Measurements from ENCODE around the gene LRMDA. TPM values are rescaled to one million over a fixed set of nuclear protein-coding genes. Genes with fewer than 3 reads are reported as not detected.

LRMDA gene
- total RNA-seq, 4 donors from 2014 or later: 1.5 to 15.7 (median 4.6) TPM

DNA sequence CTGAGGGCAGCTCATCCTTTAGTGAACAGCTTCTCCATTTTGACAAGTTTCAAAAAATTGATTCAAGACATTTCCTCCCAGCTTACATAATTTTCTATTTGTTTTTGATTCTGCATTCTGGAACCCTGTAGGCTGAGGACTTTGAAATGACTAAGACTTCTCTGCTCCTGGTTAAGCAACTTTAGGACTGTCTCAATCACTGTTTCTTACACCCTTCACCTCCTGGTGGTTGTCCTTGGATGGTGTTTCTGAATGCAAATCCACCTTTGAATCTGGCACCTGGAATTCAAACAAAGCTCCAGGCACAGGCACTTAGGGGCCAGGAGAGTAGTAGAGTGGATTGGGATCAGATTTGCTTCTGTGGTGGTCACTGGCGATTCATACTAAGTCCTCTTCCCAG is 595.5 kb downstream of the LRMDA start:
- H3K27ac ChIP-seq: no peak overlapping the region
- DNase-seq: no peak
- no peak overlapping the region for H3K4me3 ChIP-seq
- H3K27me3 ChIP-seq: no peaks in the 10 kb centered on the region
- intact Hi-C loops (cut with DNase I; ENCODE audit: low total_unique reads): no loop called here
- no peak for TF ChIP-seq CTCF (IDR thresholded peaks at IDR 0.05)
- no peak for TF ChIP-seq POLR2A (IDR thresholded peaks at IDR 0.05)
- no peaks in the 10 kb centered on the region for H3K36me3 ChIP-seq
- H3K9me3 ChIP-seq: no peaks in the 10 kb centered on the region
- H3K4me1 ChIP-seq: no peaks in the 10 kb centered on the region

GRCh38 chr10:76029782-76030181 is 598.4 kb downstream of the LRMDA start:
- intact Hi-C loops (cut with DNase I; ENCODE audit: low total_unique reads): loop anchor here (5.0 kb wide), 1 partner anchor 632 kb away; no protein-coding TSS in a partner anchor
- Histone ChIP-seq H3K27me3 (no peaks in the 10 kb centered on the region), H3K36me3 (no peaks in the 10 kb centered on the region), H3K27ac (no peak overlapping the region), H3K4me1 (peaks cover 6% of the 10 kb centered on the region in 2 donors), H3K9me3 (no peaks in the 10 kb centered on the region), H3K4me3 (no peak overlapping the region)
- no peak for DNase-seq
- TF ChIP-seq POLR2A (IDR thresholded peaks at IDR 0.05): no peak
- no peak for TF ChIP-seq CTCF (IDR thresholded peaks at IDR 0.05)

GRCh38 chr10:76031099-76031498 is 599.7 kb downstream of the LRMDA start:
- intact Hi-C loops (cut with DNase I; ENCODE audit: low total_unique reads): loop anchor here (5.0 kb wide), 1 partner anchor 634 kb away; no protein-coding TSS in a partner anchor
- H3K27ac ChIP-seq: no peak overlapping the region
- TF ChIP-seq POLR2A (IDR thresholded peaks at IDR 0.05): no peak
- TF ChIP-seq CTCF (IDR thresholded peaks at IDR 0.05): no peak
- H3K36me3 ChIP-seq: no peaks in the 10 kb centered on the region
- DNase-seq: no peak
- no peak overlapping the region for H3K4me3 ChIP-seq
- H3K9me3 ChIP-seq: no peaks in the 10 kb centered on the region
- no peaks in the 10 kb centered on the region for H3K27me3 ChIP-seq
- peaks cover 6% of the 10 kb centered on the region in 2 donors for H3K4me1 ChIP-seq

DNA sequence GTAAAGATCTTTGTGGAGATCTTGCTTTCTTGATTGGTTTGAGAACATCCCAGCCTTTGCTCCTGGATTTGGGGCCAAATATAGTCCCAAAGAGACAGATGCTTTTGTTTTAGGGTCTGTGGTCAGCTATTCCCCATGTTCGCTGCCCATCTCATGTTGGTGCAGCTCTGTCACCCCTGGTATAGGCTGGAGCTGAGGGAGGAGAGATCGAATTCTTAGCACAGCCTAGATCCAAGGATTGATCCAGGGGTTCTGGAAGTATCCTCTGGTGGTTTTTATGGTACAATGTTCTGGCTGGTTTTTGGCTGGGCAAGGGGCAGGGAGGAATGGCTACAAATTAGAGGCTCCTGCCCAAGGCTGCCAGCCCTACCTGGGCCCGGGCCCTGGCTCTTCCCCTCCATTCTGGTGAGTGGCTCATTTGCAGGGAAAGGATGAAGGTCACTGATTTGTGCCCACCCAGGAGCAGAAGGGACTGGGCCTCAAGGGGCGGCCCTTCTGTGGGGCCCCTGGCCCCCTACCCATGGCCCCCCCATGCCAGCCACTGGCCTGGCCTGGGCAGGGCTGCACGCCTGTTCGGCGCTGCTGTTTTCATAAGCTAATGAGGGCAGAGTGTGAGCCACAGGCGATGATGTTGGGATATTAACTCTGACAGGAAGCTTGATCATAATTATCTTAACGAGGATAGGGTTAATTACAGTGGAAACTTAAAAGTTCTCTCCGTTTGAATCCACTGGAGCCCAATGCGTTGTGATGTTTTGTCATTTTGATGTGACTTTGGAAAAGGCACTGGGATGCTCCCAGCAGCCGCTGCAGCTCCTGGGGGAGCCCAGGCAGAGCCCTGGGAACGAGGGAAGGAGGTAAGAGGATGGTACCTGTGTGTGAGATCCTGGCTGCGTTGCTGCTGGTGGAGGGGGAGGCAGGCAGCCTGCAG is 600.6 kb downstream of the LRMDA start:
- Histone ChIP-seq H3K4me3 (no peak overlapping the region), H3K27me3 (no peaks in the 10 kb centered on the region), H3K27ac (no peak overlapping the region), H3K9me3 (no peaks in the 10 kb centered on the region), H3K36me3 (no peaks in the 10 kb centered on the region), H3K4me1 (peaks cover 6% of the 10 kb centered on the region in 2 donors)
- intact Hi-C loops (cut with DNase I; ENCODE audit: low total_unique reads): loop anchor here (5.0 kb wide), 1 partner anchor 635 kb away; no protein-coding TSS in a partner anchor
- TF ChIP-seq POLR2A (IDR thresholded peaks at IDR 0.05) (no peak), CTCF (IDR thresholded peaks at IDR 0.05) (no peak)
- DNase-seq: no peak

DNA sequence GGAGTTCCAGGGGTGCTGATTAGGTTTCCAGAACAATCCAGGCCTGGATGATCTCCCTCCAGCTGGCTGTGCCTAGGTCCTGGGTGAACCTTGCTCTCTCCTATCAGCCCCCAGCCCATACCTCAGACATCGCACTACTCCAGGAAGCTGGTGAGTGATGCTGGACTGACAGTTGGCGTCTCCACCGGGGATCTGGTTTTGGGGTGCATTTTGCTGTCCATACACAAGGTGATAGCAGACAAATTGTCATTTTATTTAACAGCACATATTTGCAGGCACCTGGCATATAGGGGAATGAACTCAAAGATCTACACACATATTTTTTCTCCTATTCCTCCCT is 601.2 kb downstream of the LRMDA start:
- TF ChIP-seq POLR2A (IDR thresholded peaks at IDR 0.05): no peak
- TF ChIP-seq CTCF (IDR thresholded peaks at IDR 0.05): no peak
- Histone ChIP-seq H3K27ac (peak overlapping the region in 1 of 2 donors; percentile 74), H3K4me3 (no peak overlapping the region), H3K4me1 (peaks cover 6% of the 10 kb centered on the region in 2 donors), H3K9me3 (no peaks in the 10 kb centered on the region), H3K36me3 (no peaks in the 10 kb centered on the region), H3K27me3 (no peaks in the 10 kb centered on the region)
- no peak for DNase-seq
- intact Hi-C loops (cut with DNase I; ENCODE audit: low total_unique reads): loop anchor here (5.0 kb wide), 1 partner anchor 635 kb away; no protein-coding TSS in a partner anchor
